Measurements from ENCODE around the gene OR4D1. TPM values are rescaled to one million over a fixed set of nuclear protein-coding genes. Genes with fewer than 3 reads are reported as not detected.
"Not testable (repeated sequence)": the region's sequence is repeated elsewhere in the genome, so short reads cannot be mapped to it uniquely, and the experiment has no call there.

OR4D1 gene
- total RNA-seq: not detected

DNA sequence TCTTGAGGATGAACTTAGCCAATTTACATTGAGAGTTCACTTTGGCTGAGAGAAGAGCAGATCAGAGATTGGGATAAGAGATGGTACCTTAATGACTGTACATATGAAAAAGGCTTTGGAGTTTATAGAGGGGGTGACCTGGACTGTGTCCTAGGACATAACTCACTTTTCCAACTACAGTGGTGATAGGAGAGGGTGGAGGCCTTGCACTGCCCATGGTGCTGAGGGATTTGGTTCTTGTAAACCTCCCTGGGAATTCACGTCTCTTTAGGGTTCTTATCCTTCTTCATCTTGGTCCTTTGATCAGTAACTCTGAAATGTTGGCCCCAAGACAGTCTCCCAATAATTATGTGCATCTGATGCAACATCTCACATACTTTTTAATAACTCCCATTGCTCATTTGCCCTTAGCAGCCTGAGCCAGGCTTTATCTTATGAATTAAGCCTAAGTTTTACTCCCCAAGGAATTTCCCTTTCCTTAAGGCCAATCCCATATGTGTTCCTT lies at the start of gene OR4D1:
Gene OR4D1 (plus strand): TSS at position 455 of the 505 bp plus-strand sequence. CDS start 6,770 bp downstream, outside the sequence.
- TF ChIP-seq, protein P1, sequence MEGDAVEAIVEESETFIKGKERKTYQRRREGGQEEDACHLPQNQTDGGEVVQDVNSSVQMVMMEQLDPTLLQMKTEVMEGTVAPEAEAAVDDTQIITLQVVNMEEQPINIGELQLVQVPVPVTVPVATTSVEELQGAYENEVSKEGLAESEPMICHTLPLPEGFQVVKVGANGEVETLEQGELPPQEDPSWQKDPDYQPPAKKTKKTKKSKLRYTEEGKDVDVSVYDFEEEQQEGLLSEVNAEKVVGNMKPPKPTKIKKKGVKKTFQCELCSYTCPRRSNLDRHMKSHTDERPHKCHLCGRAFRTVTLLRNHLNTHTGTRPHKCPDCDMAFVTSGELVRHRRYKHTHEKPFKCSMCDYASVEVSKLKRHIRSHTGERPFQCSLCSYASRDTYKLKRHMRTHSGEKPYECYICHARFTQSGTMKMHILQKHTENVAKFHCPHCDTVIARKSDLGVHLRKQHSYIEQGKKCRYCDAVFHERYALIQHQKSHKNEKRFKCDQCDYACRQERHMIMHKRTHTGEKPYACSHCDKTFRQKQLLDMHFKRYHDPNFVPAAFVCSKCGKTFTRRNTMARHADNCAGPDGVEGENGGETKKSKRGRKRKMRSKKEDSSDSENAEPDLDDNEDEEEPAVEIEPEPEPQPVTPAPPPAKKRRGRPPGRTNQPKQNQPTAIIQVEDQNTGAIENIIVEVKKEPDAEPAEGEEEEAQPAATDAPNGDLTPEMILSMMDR (IDR thresholded peaks at IDR 0.05): no peak
- TF ChIP-seq POLR2A (IDR thresholded peaks at IDR 0.05): no peak
- H3K4me3 ChIP-seq: no peak within 1 kb of the TSS
- H3K27ac ChIP-seq: no peak within 1 kb of the TSS
- intact Hi-C loops (cut with DNase I; ENCODE audit: low total_unique reads): no loop called here
- H3K36me3 ChIP-seq: no peaks in the 10 kb centered on the region
- H3K9me3 ChIP-seq: peaks cover 0 to 7% of the 10 kb centered on the region in 2 donors
- H3K27me3 ChIP-seq: no peaks in the 10 kb centered on the region
- no peak for DNase-seq
- H3K4me1 ChIP-seq: no peaks in the 10 kb centered on the region

DNA sequence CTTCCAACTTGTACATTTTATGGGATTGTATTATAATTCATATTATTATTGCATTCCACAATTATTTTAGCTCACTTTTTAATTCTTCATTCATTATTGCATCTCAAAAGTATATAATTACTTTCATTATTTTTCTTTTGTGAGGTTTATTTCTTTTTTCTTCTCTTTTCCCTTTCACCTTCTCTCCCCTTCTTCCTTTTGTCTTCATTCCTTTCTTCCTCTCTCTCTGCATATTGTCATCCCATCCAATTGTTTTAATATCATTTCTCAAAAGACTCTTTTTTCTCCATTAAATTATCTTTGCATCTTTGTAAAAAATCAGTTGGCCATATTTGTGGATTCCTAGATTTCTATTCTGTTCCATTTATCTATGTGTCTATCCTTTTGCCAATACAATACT lies 47.7 kb upstream of the OR4D1 start:
- DNase-seq: no peak
- Histone ChIP-seq H3K4me3 (no peak overlapping the region), H3K36me3 (no peaks in the 10 kb centered on the region), H3K27me3 (no peaks in the 10 kb centered on the region), H3K4me1 (no peaks in the 10 kb centered on the region), H3K9me3 (no peaks in the 10 kb centered on the region), H3K27ac (no peak overlapping the region)
- intact Hi-C loops (cut with DNase I; ENCODE audit: low total_unique reads): no loop called here
- TF ChIP-seq POLR2A (IDR thresholded peaks at IDR 0.05): no peak
- TF ChIP-seq, protein P1 (IDR thresholded peaks at IDR 0.05): no peak

DNA sequence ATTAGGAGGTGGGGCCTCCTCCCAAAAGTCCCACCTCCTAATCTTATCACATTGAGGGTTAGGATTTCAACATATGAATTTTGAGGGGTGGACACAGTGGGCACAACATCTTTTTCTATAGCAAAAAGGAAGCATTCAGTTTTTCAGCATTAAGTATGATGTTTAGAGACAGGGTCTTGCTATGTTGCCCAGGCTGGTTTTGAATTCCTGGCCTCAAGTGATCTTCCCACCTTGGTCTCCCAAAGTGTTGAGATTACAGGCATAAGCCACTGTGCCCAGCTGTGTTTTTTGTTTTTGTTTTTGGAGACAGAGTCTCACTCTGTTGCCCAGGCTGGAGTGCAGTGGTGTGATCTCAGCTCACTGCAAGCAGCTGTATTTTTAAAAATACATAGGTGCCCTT lies 46.3 kb upstream of the OR4D1 start:
- DNase-seq; H3K4me1 ChIP-seq; H3K27ac ChIP-seq; intact Hi-C loops (cut with DNase I; ENCODE audit: low total_unique reads); H3K9me3 ChIP-seq; H3K4me3 ChIP-seq; H3K36me3 ChIP-seq; H3K27me3 ChIP-seq: not testable (repeated sequence)

DNA sequence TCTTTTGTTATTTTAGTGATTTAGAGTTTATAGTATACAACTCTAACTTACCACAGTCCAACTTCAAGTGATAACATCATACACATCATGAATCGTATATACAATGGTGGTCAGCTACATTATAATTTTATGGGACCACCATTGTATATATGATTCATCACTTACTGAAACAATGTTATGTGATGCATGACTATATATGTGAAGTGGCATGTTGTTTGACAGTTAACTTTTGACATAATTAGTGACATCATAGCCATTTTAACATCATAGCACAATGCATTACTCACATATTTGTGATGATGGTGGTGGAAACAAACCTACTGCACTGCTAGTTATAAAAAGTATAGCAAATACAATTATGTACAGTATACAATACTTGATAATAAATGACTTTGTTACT lies 43.1 kb upstream of the OR4D1 start:
- no peak overlapping the region for H3K4me3 ChIP-seq

DNA sequence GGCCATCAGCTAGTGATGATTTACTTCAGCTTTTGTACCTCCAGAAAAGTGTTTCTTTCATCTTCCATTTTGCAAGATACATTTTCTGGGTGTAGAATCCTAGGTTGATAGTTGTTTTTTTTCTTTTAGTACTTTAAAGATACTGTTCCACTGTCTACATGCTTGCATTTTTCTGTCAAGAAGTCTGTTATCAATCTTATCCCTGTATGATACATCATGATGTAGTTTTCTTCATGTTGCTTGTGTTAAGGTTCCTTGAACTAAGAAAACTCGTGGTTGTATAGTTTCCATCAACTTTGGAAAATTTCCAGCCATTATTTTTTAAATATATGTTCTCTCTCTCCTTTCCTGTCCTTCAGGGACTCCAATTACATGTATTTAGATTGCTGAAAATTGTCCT lies 40.9 kb upstream of the OR4D1 start:
- TF ChIP-seq, protein P1 (IDR thresholded peaks at IDR 0.05): no peak
- no peak for TF ChIP-seq POLR2A (IDR thresholded peaks at IDR 0.05)
- Histone ChIP-seq H3K4me1 (no peaks in the 10 kb centered on the region), H3K27ac (no peak overlapping the region), H3K27me3 (no peaks in the 10 kb centered on the region), H3K9me3 (no peaks in the 10 kb centered on the region), H3K4me3 (no peak overlapping the region), H3K36me3 (no peaks in the 10 kb centered on the region)
- no peak for DNase-seq
- intact Hi-C loops (cut with DNase I; ENCODE audit: low total_unique reads): no loop called here

More for the DNA sequence above, 43.1 kb upstream of the OR4D1 start:
- Histone ChIP-seq H3K9me3 (no peaks in the 10 kb centered on the region), H3K27ac (no peak overlapping the region), H3K27me3 (no peaks in the 10 kb centered on the region), H3K36me3 (no peaks in the 10 kb centered on the region), H3K4me1 (no peaks in the 10 kb centered on the region)
- DNase-seq: no peak
- intact Hi-C loops (cut with DNase I; ENCODE audit: low total_unique reads): no loop called here
- TF ChIP-seq POLR2A (IDR thresholded peaks at IDR 0.05): no peak
- TF ChIP-seq, protein P1 (IDR thresholded peaks at IDR 0.05): no peak

DNA sequence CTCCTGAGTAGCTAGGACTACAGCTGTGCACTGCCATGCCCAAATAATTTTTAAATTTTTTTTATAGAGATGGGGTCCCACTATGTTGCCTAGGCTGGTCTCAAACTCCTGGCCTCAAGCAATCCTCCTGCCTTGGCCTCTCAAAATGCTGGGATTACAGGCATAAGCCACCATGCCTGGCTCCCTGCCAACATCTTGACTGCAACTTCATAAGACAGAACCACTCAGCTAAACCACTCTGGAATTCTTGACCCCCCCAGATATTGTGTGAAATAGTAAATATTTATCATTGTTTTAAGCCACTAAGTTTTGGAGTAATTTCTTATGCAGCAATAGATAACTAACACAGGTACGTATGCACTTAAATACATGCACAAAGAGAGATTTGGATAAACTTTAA lies 39.0 kb upstream of the OR4D1 start:
- H3K27me3 ChIP-seq: no peaks in the 10 kb centered on the region
- intact Hi-C loops (cut with DNase I; ENCODE audit: low total_unique reads): no loop called here
- no peaks in the 10 kb centered on the region for H3K9me3 ChIP-seq
- H3K36me3 ChIP-seq: no peaks in the 10 kb centered on the region
- H3K4me1 ChIP-seq: no peaks in the 10 kb centered on the region
- no peak overlapping the region for H3K4me3 ChIP-seq
- no peak overlapping the region for H3K27ac ChIP-seq
- DNase-seq: no peak
- no peak for TF ChIP-seq POLR2A (IDR thresholded peaks at IDR 0.05)
- TF ChIP-seq, protein P1 (IDR thresholded peaks at IDR 0.05): no peak

Data from uterus (tissue), 4 donors.